OCI-LY3 (cell line): ENCODE data around the gene NFIB.

ENCODE experiments used
- H2AFZ ChIP-seq: fragments of 200-600, 300-600 bp; shearing (Covaris generic); 2 replicates; pipeline ENCODE4 v1.6.0; 2014; ENCODE audit warnings: antibody characterized with exemption, low read depth, low read length
- H3K27ac ChIP-seq: fragments of 200-600, 300-600 bp; sonication (generic); 2 replicates; pipeline ENCODE4 v1.5.1; 2014; ENCODE audit warnings: mild to moderate bottlenecking, low read length, moderate library complexity, mixed read lengths
- H3K27me3 ChIP-seq: fragments of 200-600, 300-600 bp; sonication (generic); 2 replicates; pipeline ENCODE4 v1.6.1; 2014; ENCODE audit warnings: low read depth, low read length, mixed read lengths
- H3K36me3 ChIP-seq: fragments of 200-600, 300-600 bp; sonication (generic); replicated peaks from 2 replicates; pipeline ENCODE3; 2014; ENCODE audit warnings: low read depth, low read length, mixed read lengths
- H3K4me1 ChIP-seq: fragments of 300-600, 200-600 bp; sonication (generic); 2 replicates; pipeline ENCODE4 v1.6.1; 2014; ENCODE audit warnings: low read length, mixed read lengths
- H3K4me2 ChIP-seq: fragments of 200-600, 300-600 bp; sonication (generic); 2 replicates; pipeline ENCODE4 v1.6.1; 2014; ENCODE audit warnings: low read length, mixed read lengths
- H3K4me3 ChIP-seq: fragments of 300-600, 200-600 bp; sonication (generic); 2 replicates; pipeline ENCODE4 v1.5.1; 2014; ENCODE audit warnings: antibody characterized with exemption, mild to moderate bottlenecking, low read length, moderate library complexity
- H3K79me2 ChIP-seq: fragments of 300-600, 200-600 bp; shearing (Covaris generic); 2 replicates; pipeline ENCODE4 v1.6.1; 2014; ENCODE audit warnings: mild to moderate bottlenecking, low read length, mixed read lengths
- H3K9ac ChIP-seq: fragments of 300-600, 200-600 bp; shearing (Covaris generic); 2 replicates; pipeline ENCODE4 v1.6.0; 2014; ENCODE audit warnings: mild to moderate bottlenecking, low read length, moderate library complexity
- H3K9me3 ChIP-seq: fragments of 200-600, 300-600 bp; shearing (Covaris generic); 2 replicates; pipeline ENCODE4 v1.6.1; 2014; ENCODE audit warnings: low read length, mixed read lengths; ENCODE audit not compliant: insufficient read depth
- H4K20me1 ChIP-seq: fragments of 200-600, 300-600 bp; sonication (generic); 2 replicates; pipeline ENCODE4 v1.6.1; 2016; ENCODE audit warnings: low read length, mixed read lengths; ENCODE audit not compliant: insufficient read depth
- CTCF ChIP-seq: fragments of 200-600, 300-600 bp; sonication (generic); IDR thresholded peaks from 2 replicates; pipeline ENCODE4 v1.5.1; 2014; ENCODE audit warnings: antibody characterized with exemption, low read length, low read depth
- EZH2phosphoT487 ChIP-seq: fragments of 200-600 bp; shearing (Covaris generic); IDR thresholded peaks from 2 replicates; pipeline ENCODE4 v1.6.1; 2018; ENCODE audit warnings: antibody characterized with exemption, mixed run types, low read depth

NFIB gene

DNA sequence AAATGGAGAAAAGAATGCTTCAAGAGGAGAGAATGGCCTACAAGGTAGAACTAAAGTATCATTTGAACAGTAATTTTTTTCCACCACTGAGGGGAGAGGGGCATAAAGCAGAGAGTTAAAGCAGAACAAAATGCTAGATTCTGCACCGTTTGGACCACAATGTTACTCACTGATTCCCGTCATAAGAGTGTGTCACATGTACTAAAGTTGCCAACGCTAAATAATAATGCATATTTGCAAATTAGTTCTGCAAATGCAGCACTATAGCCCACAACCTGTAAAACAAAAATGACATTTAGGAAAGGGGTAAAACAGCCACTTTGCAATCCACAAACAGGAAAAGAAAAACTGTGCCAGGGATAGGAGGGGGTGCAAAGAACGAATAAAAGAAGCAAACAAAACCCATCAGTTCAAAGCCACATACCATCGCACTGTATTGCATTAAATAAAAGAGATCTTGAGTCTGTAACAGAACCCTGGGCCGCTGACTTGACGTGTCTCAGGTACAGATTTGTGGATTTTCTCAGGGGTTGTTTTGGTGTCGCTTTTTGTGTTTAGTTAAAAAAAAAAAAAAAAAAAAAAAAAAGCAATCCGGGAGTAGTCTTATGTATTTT lies 7.7 kb upstream of the NFIB start:
- Histone ChIP-seq H3K27me3 (no peaks in the 10 kb centered on the region), H3K27ac (peak overlapping the region; percentile 49), H3K4me2 (peak overlapping the region; percentile 72), H3K9ac (peak overlapping the region; percentile 95), H3K36me3 (no peaks in the 10 kb centered on the region), H4K20me1 (no peaks in the 10 kb centered on the region), H3K9me3 (no peaks in the 10 kb centered on the region), H2AFZ (peak overlapping the region; percentile 60), H3K4me1 (peaks cover 30% of the 10 kb centered on the region), H3K4me3 (peak overlapping the region; percentile 75), H3K79me2 (no peaks in the 10 kb centered on the region)
- no peak for TF ChIP-seq EZH2phosphoT487

GRCh38 chr9:14320271-14321181 lies 6.6 kb upstream of the NFIB start:
- TF ChIP-seq EZH2phosphoT487 (no peak), CTCF (no peak)
- Histone ChIP-seq H4K20me1 (no peaks in the 10 kb centered on the region), H3K36me3 (no peaks in the 10 kb centered on the region), H3K4me2 (no peak overlapping the region), H2AFZ (no peak overlapping the region), H3K27ac (no peak overlapping the region), H3K27me3 (no peaks in the 10 kb centered on the region), H3K9ac (no peak overlapping the region), H3K4me1 (peaks cover 24% of the 10 kb centered on the region), H3K4me3 (no peak overlapping the region), H3K79me2 (no peaks in the 10 kb centered on the region), H3K9me3 (no peaks in the 10 kb centered on the region)

- Histone ChIP-seq H3K27ac (no peak overlapping the region), H2AFZ (no peak overlapping the region)
These were observed 5.1 kb upstream of the NFIB start for GRCh38 chr9:14318934-14319580.

DNA sequence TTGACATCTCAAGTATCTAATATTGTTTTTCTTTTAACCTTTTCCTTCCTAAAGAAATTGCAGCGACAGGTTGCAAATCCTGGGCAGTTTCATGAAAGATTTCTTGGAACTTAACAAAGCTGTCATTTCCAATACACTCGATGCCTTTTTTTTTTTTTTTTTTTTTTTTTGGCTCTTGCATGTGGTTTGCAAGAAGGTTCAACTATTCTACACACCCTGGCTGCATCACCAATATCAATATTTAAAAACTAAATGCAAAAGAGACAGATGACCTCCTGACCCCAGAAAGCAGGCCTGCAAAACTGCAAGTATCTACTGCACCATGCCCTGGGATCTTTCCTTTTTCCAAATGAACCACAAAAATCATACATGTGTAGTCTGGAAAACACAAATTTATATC lies 4.4 kb upstream of the NFIB start:
- Histone ChIP-seq H3K4me1 (peaks cover 21% of the 10 kb centered on the region), H3K79me2 (no peaks in the 10 kb centered on the region), H3K9ac (no peak overlapping the region), H3K27me3 (no peaks in the 10 kb centered on the region), H2AFZ (no peak overlapping the region), H3K4me2 (0 out of 2 replicates have a peak overlapping the region, but pooled peaks have one; percentile 41), H3K27ac (no peak overlapping the region), H3K36me3 (no peaks in the 10 kb centered on the region), H4K20me1 (no peaks in the 10 kb centered on the region), H3K4me3 (no peak overlapping the region), H3K9me3 (no peaks in the 10 kb centered on the region)
- no peak for TF ChIP-seq CTCF
- TF ChIP-seq EZH2phosphoT487: no peak

More at GRCh38 chr9:14318934-14319580, 5.1 kb upstream of the NFIB start:
- H3K27me3 ChIP-seq: no peaks in the 10 kb centered on the region
- no peaks in the 10 kb centered on the region for H3K79me2 ChIP-seq
- H3K36me3 ChIP-seq: no peaks in the 10 kb centered on the region
- TF ChIP-seq CTCF (no peak), EZH2phosphoT487 (no peak)
- no peaks in the 10 kb centered on the region for H4K20me1 ChIP-seq
- no peak overlapping the region for H3K4me2 ChIP-seq
- peaks cover 24% of the 10 kb centered on the region for H3K4me1 ChIP-seq
- no peak overlapping the region for H3K4me3 ChIP-seq
- no peaks in the 10 kb centered on the region for H3K9me3 ChIP-seq
- no peak overlapping the region for H3K9ac ChIP-seq
